HepG2 (cell line): Measurements from ENCODE around the gene GUCA1A. TPM values are rescaled to one million over a fixed set of nuclear protein-coding genes. Genes with fewer than 3 reads are reported as not detected.

Source experiments
- ATAC-seq: fragments of 200-7000 bp; cut with Tn5 transposase; 3 replicates; pipeline ENCODE4 v1.9.1; 2020; ENCODE audit warnings: mild to moderate bottlenecking, moderate library complexity
- BruUV-seq: library from RNA; stranded (reverse); fragments of 400-500 nt; replicated peaks from 2 replicates; lab custom pipeline; 2021; lab: Mats Ljungman, UMichigan
- CTCF ChIA-PET: fragments of 300-600 bp; formaldehyde crosslinking; extraction: SDS; loops from one replicate; lab custom pipeline; 2021; ENCODE audit warnings: low total read pairs, inconsistent platforms, low intra/inter-chr PET ratio; lab: Yijun Ruan, JAX
- POLR2A ChIA-PET: fragments of 350-600 bp; sonication (Branson Sonifier 250); formaldehyde crosslinking; loops from one replicate; lab custom pipeline; 2020; ENCODE audit warnings: antibody characterized with exemption, inconsistent platforms; lab: Yijun Ruan, JAX
- DNase-seq: peaks from one replicate; pipeline ENCODE4 v3.0.0-alpha.2; 2015; ENCODE audit warnings: low spot score
- FAIRE-seq: peaks from 3 replicates; lab custom pipeline; 2011; peaks lifted over from hg19 to GRCh38; lab: Jason Lieb, UNC
- H2AFZ ChIP-seq: one replicate; pipeline ENCODE4 v1.6.1; 2011; ENCODE audit warnings: low read length, inconsistent platforms
- H3K27ac ChIP-seq: fragments of 300-600 bp; 3 replicates; pipeline ENCODE4 v1.8.0; 2011; ENCODE audit warnings: mixed run types, mild to moderate bottlenecking, mixed read lengths, low read length, inconsistent platforms; ENCODE audit not compliant: insufficient read depth; ENCODE audit errors: extremely low read length
- H3K27me3 ChIP-seq, 2 experiments: fragments of 200-600 bp in 1 of 2; 2 replicates in 1 of 2; 3 replicates in 1 of 2; pipeline versions ENCODE4 v1.6.0 to v1.8.0; 2011; ENCODE audit warnings: low read length in 2 of 2, mild to moderate bottlenecking in 2 of 2, moderate library complexity in 2 of 2, inconsistent platforms in 1 of 2; ENCODE audit not compliant: insufficient read depth in 2 of 2, control insufficient read depth in 1 of 2
- H3K36me3 ChIP-seq, 2 experiments: fragments of 200-600 bp in 1 of 2; replicated peaks in 1 of 2; 2 replicates in 1 of 2; 3 replicates in 1 of 2; pipeline versions ENCODE4 v1.5.1 to v1.8.0; 2011; ENCODE audit warnings: low read length in 2 of 2, inconsistent platforms in 1 of 2; ENCODE audit not compliant: insufficient read depth in 2 of 2, control insufficient read depth in 1 of 2
- H3K4me1 ChIP-seq: 2 replicates; pipeline ENCODE4 v1.5.1; 2012; ENCODE audit warnings: low read length, inconsistent platforms; ENCODE audit not compliant: insufficient read depth
- H3K4me2 ChIP-seq: 2 replicates; pipeline ENCODE4 v1.6.0; 2011; ENCODE audit warnings: low read depth, low read length, inconsistent platforms
- H3K4me3 ChIP-seq, 3 experiments: fragments of 200-600 bp in 1 of 3; sonication (generic), shearing (Covaris generic) in 1 of 3; replicated peaks in 1 of 3; 2 replicates each; pipeline ENCODE4 v1.5.1; 2011 to 2016; ENCODE audit warnings: low read length in 3 of 3, inconsistent platforms in 2 of 3, low read depth in 2 of 3, mild to moderate bottlenecking in 2 of 3, control low read depth in 1 of 3, mixed read lengths in 1 of 3; ENCODE audit not compliant: insufficient read depth in 1 of 3
- H3K79me2 ChIP-seq: one replicate; pipeline ENCODE4 v1.6.1; 2011; ENCODE audit warnings: low read length, inconsistent platforms; ENCODE audit not compliant: insufficient read depth
- H3K9ac ChIP-seq: 2 replicates; pipeline ENCODE4 v1.6.0; 2011; ENCODE audit warnings: mild to moderate bottlenecking, low read depth, low read length, inconsistent platforms; ENCODE audit not compliant: insufficient read depth
- H3K9me3 ChIP-seq: 2 replicates; pipeline ENCODE4 v1.5.1; 2012; ENCODE audit warnings: mild to moderate bottlenecking, low read length
- H4K20me1 ChIP-seq: 2 replicates; pipeline ENCODE4 v1.6.0; 2011; ENCODE audit warnings: inconsistent platforms, mild to moderate bottlenecking, low read length, moderate library complexity; ENCODE audit not compliant: insufficient read depth
- HHEX ChIP-seq: IDR thresholded peaks from 2 replicates; pipeline ENCODE4 v1.6.1; 2016; ENCODE audit warnings: control low read depth
- HINFP ChIP-seq: sonication (generic); formaldehyde crosslinking; IDR thresholded peaks from 2 replicates; pipeline ENCODE4 v1.4.0; 2020; ENCODE audit warnings: low read depth, mild to moderate bottlenecking, missing genetic modification reagents
- MEIS2 ChIP-seq: sonication (generic); formaldehyde crosslinking; IDR thresholded peaks from 2 replicates; pipeline ENCODE4 v1.9.0; 2021; ENCODE audit warnings: mild to moderate bottlenecking, missing genetic modification reagents
- NFYC ChIP-seq: IDR thresholded peaks from 2 replicates; pipeline ENCODE4 v1.6.1; 2016; ENCODE audit warnings: missing genetic modification reagents, missing compliant biosample characterization
- SRSF9 ChIP-seq: fragments of 200-400 bp; formaldehyde crosslinking; IDR thresholded peaks from 2 replicates; pipeline ENCODE4 v1.6.1; 2018; ENCODE audit warnings: borderline replicate concordance, mild to moderate bottlenecking, low read depth, low read length; ENCODE audit not compliant: insufficient read depth, poor library complexity, severe bottlenecking
- SRY ChIP-seq: sonication (generic); formaldehyde crosslinking; IDR thresholded peaks from 2 replicates; pipeline ENCODE4 v1.8.0; 2022; ENCODE audit warnings: mild to moderate bottlenecking, missing genetic modification reagents
- ZC3H4 ChIP-seq: sonication (generic); formaldehyde crosslinking; IDR thresholded peaks from 2 replicates; pipeline ENCODE4 v1.4.0; 2020; ENCODE audit warnings: missing genetic modification reagents, borderline replicate concordance
- ZFP1 ChIP-seq: IDR thresholded peaks from 2 replicates; pipeline ENCODE4 v1.6.1; 2016
- ZNF121 ChIP-seq: sonication (generic); formaldehyde crosslinking; IDR thresholded peaks from 2 replicates; pipeline ENCODE4 v1.5.0; 2020; ENCODE audit warnings: mild to moderate bottlenecking, missing genetic modification reagents
- ZNF441 ChIP-seq: sonication (generic); formaldehyde crosslinking; IDR thresholded peaks from 2 replicates; pipeline ENCODE4 v1.7.0; 2021; ENCODE audit warnings: missing genetic modification reagents, borderline replicate concordance
- ZNF547 ChIP-seq: sonication (generic); formaldehyde crosslinking; IDR thresholded peaks from 2 replicates; pipeline ENCODE4 v1.5.1; 2020; ENCODE audit warnings: mild to moderate bottlenecking, missing genetic modification reagents
- ZNF891 ChIP-seq: sonication (generic); formaldehyde crosslinking; IDR thresholded peaks from 2 replicates; pipeline ENCODE4 v1.5.0; 2020; ENCODE audit warnings: mild to moderate bottlenecking, missing genetic modification reagents
- WGBS: methylation state at CpG from one replicate; pipeline ENCODE4 v1.1.6; 2017; ENCODE audit warnings: low lambda C conversion rate; 5-methylcytosine and 5-hydroxymethylcytosine counted together
- in situ Hi-C: cut with HindIII; loops from 2 replicates; pipeline ENCODE4 v1.10.0; 2017; ENCODE audit warnings: low pct_unique_long_range_greater_than_20kb; ENCODE audit not compliant: extremely low pct_ligation_motif_present
- intact Hi-C: fragments of 100-400 bp; cut with micrococcal nuclease; formaldehyde crosslinking; loops from one replicate; pipeline ENCODE4 v1.10.0; 2022; ENCODE audit not compliant: unreplicated experiment
- polyA plus RNA-seq, 8 experiments: library from polyadenylated mRNA; depleted of rRNA in 3 of 8; stranded (reverse) in 7 of 8; unstranded in 1 of 8; fragments of >200 nt; fragmentation: Illumina TruSeq in 4 of 8; extraction: Trizol in 4 of 8; gene quantifications; 2 replicates each; pipeline versions ENCODE4 v1.2.1 to v1.2.3, GENCODE V29; 2011 to 2016; ENCODE audit warnings: low read depth in 4 of 8, missing spikeins in 1 of 8, mixed read lengths in 1 of 8; ENCODE audit not compliant: insufficient read depth in 1 of 8
- total RNA-seq, 5 experiments: library from RNA; depleted of rRNA; stranded (reverse); fragments of >200 nt; fragmentation: Illumina TruSeq; extraction: Trizol; gene quantifications; 2 replicates each; pipeline ENCODE4 v1.2.3, GENCODE V29; 2016; ENCODE audit warnings: low read depth in 1 of 5

GUCA1A gene
- total and polyA plus RNA-seq, 2 of the 13 experiments (the other 11 are each of a cell fraction or from before 2014, with no cell fraction given): not detected

GRCh38 chr6:42124223-42124836 lies 48.8 kb upstream of the GUCA1A start (continued):
- no peak for TF ChIP-seq HINFP

- Histone ChIP-seq H3K4me3 (no peak overlapping the region), H3K9ac (no peak overlapping the region), H3K4me2 (no peak overlapping the region), H4K20me1 (no peaks in the 10 kb centered on the region), H3K4me1 (no peaks in the 10 kb centered on the region), H3K79me2 (no peaks in the 10 kb centered on the region), H2AFZ (no peak overlapping the region), H3K9me3 (no peaks in the 10 kb centered on the region), H3K36me3 (0 out of 5 replicates have a peak, but pooled peaks cover 0 to 4% of the 10 kb centered on the region in 2 experiments), H3K27me3 (no peaks in the 10 kb centered on the region), H3K27ac (no peak overlapping the region)
- FAIRE-seq: no peak
- no TSS peak for BruUV-seq
- ChIA-PET CTCF (no interaction called here), POLR2A (interaction anchor here (1.5 kb wide), 1 partner anchor 19 kb away, joined by 3 read pairs; no protein-coding TSS in a partner anchor)
- no peak for DNase-seq
- intact Hi-C loops: no loop called here
- in situ Hi-C loops: no loop called here
- WGBS: 92% methylated on average over 13 of the region's 14 CpGs
- no peak for ATAC-seq
- TF ChIP-seq SRY (CRISPR knock-in tag) (no peak), ZNF891 (no peak), ZNF547 (CRISPR knock-in tag) (no peak), NFYC (CRISPR knock-in tag) (no peak), ZNF441 (CRISPR knock-in tag) (no peak), SRSF9 (no peak), ZNF121 (no peak), ZC3H4 (CRISPR knock-in tag) (no peak), HHEX (CRISPR knock-in tag) (no peak), ZFP1 (no peak), MEIS2 (CRISPR knock-in tag) (no peak)
These were observed 47.9 kb upstream of the GUCA1A start for GRCh38 chr6:42125231-42125630.
